Hippocampal formation (tissue), 2 donors: ENCODE measurements around the gene MYRIP.
"Not testable (repeated sequence)": the region's sequence is repeated elsewhere in the genome, so short reads cannot be mapped to it uniquely, and the experiment has no call there.

Experiments used
- DNase-seq, 2 donors: peaks; one replicate each; lab custom pipeline; 2025; lab: John Stamatoyannopoulos, UW

The MYRIP gene

GRCh38 chr3:40084424-40084823 is 275.0 kb downstream of the MYRIP start:
- not testable (repeated sequence) for DNase-seq

- DNase-seq, result no peak
These were observed 277.8 kb downstream of the MYRIP start for GRCh38 chr3:40086890-40087883.

DNA sequence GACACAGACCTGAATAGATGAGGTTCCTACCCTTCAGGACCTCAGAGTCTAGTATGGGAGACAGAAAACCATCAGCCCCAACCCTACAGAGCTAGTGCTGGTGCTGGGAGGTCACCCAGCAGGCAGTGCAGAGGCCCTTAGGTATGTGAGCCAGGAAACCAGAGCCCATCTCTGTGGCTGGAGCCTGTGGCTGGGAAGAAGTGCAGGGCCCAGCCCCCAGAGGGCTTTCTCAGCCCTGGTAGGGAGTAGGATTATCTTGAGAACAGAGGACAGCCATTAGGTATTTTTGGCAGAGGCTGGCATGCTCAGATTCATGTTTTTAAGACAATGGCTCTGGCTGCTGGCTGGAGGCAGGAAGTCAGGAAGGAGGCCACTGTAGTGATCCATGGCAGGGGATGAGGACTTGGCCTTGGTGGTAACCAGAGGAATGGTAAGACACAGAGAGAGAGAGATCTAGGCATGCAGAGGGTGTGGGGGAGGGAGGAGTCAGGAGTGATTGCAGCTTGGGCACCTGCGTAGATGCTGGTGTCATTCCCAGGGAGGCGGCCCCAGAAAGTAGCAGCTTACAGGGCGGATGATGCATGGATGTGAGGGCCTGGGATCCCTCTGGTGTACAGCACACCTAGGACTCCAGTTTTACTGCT is 279.2 kb downstream of the MYRIP start:
- DNase-seq, result no peak

DNA sequence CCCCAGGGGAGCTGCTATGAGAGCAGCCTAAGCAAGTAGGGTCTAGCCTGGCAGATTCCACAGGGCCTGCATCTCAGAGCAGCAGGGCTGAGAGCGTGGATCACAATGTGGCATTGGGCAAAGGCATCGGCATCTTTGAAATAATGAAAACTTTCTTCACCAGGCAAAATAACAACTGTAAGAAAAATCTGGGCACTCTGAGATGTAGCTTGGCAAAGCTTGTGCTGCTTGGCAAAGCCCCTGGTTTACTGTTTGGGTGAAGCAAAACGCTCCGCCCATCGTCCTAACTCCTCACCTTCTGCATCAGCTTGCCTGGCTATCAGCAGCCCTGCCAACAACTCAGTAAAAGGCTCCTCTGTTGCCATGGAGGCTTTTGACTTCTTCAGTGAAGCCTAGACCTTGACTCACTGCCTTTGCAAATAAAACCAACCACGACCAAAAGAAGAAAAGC is 287.3 kb downstream of the MYRIP start:
- DNase-seq, result peak; percentile 20 to 29

DNA sequence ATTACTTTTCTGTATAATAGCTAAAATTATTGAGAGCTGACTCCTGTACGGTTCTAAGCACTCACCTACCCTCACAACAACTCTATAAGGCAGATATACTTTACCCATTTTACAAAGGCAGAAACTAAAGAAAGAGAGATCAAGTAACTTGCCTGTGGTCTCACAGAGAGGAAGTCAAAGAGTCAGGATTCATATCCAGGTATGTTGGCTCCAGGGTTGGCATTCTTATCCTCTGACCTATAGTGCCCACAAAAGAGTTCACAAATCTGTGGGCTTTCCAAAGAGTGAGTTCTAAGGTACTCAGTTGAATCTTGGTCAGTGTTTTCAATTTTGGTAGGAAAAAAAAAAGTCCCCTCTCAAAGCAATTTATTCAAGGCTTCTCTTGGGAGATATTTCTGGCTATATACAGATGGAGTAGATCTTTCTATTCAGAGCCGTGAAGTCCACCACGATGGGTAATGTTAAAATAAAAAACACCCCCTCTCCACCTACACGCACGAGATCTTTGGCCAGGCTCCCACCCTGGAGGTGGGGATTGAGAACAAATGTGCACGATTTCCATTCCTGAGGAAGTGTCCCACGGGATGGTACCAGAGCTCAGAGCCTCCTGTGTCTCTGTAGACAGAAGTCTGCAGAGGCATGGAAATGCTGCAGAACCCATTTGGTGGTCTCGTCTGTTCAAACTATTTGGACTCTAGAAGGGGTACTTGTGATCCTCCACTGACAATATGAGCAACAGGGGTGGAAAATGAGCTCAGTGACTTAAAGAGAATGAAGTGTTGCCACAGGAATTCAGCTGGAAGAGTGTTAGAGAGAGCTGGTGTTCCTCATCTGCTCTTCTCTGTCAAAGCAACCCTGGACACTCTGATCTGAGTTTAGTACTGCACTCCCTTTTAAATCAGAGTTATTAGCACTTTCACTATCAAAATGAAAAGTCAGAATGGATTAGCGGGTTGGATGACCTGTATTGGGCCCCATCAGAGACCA is 288.0 kb downstream of the MYRIP start:
- DNase-seq, result no peak

DNA sequence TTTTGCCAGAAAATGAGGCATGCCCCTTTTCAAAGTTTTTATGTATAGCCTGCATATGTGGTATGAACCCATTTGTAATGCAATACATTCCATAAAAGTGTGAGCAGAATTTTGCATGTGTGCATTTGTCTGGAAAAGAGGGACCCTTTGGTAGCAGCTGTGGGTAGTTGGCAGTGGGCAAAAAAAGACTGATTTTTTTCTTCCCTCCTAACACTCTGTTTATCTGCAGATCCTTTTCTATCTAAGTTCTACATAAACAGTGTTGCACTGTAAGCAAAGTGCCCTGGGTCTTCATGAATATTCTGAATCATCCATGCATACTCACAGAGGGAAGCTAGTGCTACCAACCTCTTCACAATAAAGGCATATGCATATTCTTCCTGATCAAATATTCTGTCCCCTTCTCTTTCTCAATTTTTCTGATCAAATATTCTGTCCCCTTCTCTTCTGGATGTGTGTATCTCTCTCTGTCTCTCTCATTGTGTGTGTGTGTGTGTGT is 288.9 kb downstream of the MYRIP start:
- no peak for DNase-seq

- no peak for DNase-seq
These were observed 290.5 kb downstream of the MYRIP start for GRCh38 chr3:40099871-40100270.

- no peak for DNase-seq
These were observed 292.8 kb downstream of the MYRIP start for GRCh38 chr3:40102182-40102581.

GRCh38 chr3:40103829-40104228 is 294.4 kb downstream of the MYRIP start:
- DNase-seq, result no peak

DNA sequence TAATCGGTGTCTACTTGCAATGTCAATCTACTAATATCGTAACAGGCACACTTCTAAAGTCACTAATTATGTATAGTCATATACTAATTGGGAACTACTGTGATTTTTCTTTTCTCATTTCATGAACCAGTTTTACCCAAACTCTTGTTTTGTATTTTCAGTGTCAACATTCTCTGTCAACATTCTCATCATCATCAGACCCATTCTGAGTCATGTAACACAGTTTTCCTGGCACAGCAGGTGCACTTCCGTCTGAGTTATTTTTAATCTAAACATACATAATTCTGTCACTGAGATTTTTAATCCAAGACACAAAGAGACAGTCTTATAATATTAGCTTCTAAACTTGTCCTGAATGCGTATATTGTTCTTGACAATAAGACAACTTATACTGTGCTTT is 295.0 kb downstream of the MYRIP start:
- no peak for DNase-seq

GRCh38 chr3:40108643-40109042 is 299.2 kb downstream of the MYRIP start:
- no peak for DNase-seq

DNA sequence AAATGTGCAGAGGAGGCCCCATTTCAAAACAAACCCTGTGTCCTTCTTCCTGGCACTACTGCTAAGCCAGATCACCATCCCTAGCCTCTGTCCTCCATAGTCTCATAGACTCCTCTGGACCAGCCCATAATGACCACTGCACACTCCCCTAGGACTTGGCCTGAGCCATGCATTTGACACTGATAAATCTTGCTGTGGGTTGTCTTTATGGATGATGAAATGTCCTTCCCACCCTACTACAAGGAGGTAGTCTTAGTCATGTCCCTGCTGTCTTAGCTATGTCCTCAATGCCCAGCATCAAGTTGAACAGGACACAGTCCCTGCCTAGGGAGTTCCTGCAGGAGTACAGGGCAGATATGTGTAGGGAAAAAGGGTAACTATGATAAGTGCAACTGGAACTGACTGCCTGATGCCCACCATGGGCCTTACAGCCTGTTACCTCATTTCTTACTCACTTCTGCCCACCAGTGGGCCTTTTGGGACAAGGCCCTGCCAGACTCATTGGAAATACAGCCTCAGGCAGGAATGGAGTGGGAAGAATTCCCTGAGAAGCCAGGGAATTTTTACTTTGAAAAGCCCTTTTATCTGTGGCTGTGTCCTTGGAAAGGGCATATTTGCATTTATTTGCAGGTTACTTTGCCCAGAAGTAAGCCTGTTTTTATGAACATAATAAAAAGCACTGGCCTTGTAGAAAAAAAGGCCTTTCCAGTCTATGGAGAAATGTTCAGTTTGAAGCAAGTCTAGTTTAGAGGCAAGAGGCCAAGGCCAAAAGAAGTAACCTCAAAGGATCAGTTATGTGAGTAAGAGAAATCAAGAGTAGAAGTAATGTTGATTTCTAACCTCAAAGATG is 300.5 kb downstream of the MYRIP start:
- DNase-seq, result no peak

DNA sequence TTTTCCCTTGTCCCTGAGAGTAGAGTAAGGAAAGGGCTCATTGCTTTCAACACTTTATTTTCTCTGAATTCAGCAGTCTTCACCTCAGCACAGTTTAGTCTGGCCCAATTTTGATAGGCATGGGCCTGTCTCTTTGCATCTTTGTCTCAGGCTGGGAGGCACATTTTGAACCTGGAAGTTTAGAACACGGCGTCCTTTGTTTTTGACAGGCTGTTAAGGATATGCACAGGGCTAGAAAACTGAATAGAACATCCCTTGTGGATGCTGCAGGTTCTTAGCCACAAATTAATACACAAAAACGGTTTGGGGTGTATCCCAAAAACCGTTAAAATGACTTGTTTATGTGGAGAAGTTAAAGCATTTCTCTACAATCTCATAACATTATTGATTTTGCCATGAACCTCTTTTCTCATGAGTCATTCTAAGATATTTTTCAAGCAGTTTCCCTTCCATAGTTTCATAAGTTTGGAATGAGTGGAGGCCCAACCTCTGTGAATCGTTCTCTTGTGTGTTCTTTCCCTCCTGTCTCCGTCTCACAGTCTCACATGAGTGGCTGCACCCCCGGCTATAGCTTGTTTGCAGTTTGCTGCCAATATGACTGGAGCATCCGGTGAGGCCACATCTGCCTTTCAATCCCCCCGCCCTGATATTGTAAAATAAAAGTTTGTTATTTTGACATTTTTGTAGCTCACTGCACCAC is 307.2 kb downstream of the MYRIP start:
- no peak for DNase-seq

- DNase-seq, result no peak
These were observed 308.7 kb downstream of the MYRIP start for GRCh38 chr3:40118091-40118490.

- DNase-seq, result no peak
These were observed 310.8 kb downstream of the MYRIP start for GRCh38 chr3:40120067-40120692.

GRCh38 chr3:40120806-40121205 is 311.4 kb downstream of the MYRIP start:
- no peak for DNase-seq

GRCh38 chr3:40124918-40125317 is 315.5 kb downstream of the MYRIP start:
- peak in 1 of 2 donors; percentile 9 for DNase-seq

DNA sequence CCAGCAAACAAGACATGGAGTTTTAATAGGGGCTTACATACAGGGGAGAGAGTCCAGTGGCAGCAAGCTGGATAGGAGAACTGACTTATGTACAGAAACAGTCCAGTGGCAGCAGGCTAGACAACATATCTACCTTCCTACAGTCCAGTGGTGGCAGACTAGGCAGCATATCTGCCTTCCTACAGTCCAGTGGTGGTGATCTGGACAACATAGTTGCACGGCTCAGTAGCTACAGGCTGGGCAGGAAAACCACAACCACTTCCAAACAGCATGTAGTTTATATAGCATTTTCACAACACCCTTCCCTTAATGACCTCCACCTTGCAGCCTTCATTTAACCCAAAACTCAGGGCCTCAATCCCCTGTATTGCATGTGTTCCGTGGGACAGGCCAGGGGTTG is 318.8 kb downstream of the MYRIP start:
- no peak for DNase-seq

DNA sequence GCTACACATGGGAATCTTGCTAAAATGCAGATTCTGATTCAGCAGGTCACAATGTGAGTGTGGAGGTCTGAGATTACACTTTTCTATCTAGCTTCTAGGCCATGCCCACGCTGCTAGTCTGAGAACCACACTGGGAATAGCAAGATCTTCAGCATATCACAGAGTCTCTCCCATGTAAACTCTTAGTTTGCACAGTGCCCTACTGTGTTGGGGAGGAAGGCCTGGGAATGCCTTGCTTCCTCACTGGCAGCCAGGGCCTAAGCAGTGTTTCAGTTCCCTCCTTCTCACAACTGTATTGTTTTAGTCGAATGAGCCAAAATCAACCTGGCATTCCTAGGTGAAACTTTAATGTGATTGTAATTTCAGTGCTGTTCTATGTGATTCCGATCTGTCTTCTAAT is 320.1 kb downstream of the MYRIP start:
- no peak for DNase-seq

DNA sequence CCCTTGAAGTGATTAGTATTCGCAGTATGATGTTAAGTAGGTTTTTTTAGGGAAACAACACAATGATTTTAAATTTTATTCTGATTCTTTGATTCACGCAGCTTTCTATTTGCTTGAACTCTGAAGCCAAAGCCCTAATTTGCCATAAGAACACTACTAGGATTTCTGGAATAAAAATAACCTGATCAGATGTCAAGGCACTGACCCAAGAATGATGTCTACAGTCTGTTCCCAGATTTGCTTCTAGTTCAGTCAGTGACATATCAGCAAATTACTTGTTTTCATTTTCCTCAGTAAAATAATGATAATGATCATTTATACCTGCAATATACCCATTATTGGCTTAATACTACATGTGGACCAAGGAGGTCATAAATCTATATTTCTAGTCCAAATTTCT is 320.6 kb downstream of the MYRIP start:
- DNase-seq, result no peak
